HEK293 (cell line): ENCODE results near the gene ENDOV.

Experiments
- CTCF ChIA-PET: fragments of 350-600 bp; formaldehyde crosslinking; extraction: SDS; loops from one replicate; lab custom pipeline; 2021; ENCODE audit warnings: antibody characterized with exemption; lab: Yijun Ruan, JAX
- POLR2A ChIA-PET: fragments of 300-600 bp; formaldehyde crosslinking; extraction: SDS; loops from one replicate; lab custom pipeline; 2020; ENCODE audit warnings: antibody characterized with exemption, inconsistent platforms; lab: Yijun Ruan, JAX
- H3K27ac ChIP-seq: fragments of 200-500 bp; sonication (Bioruptor generic); 2 replicates; pipeline ENCODE4 v1.5.1; 2014; ENCODE audit warnings: low read depth, low read length, control low read depth, inconsistent platforms; ENCODE audit errors: extremely low read depth
- H3K36me3 ChIP-seq, 2 experiments: fragments of 200-500 bp in 1 of 2; sonication (Bioruptor generic) in 1 of 2; 1 replicate in 1 of 2; 2 replicates in 1 of 2; pipeline ENCODE4 v1.5.1; 2014 to 2017; ENCODE audit warnings: inconsistent platforms in 2 of 2, low read length in 2 of 2; ENCODE audit not compliant: control insufficient read depth in 2 of 2, insufficient read depth in 1 of 2
- H3K4me1 ChIP-seq: fragments of 200-500 bp; sonication (Bioruptor generic); 2 replicates; pipeline ENCODE4 v1.5.1; 2014; ENCODE audit warnings: mild to moderate bottlenecking, low read length, inconsistent platforms; ENCODE audit not compliant: control insufficient read depth, insufficient read depth
- H3K4me3 ChIP-seq: 2 replicates; pipeline ENCODE4 v1.5.1; 2011; ENCODE audit warnings: low read depth, mild to moderate bottlenecking, control low read depth, low read length, moderate library complexity
- H3K9me3 ChIP-seq: fragments of 200-500 bp; sonication (Bioruptor generic); 2 replicates; pipeline ENCODE4 v1.5.1; 2014; ENCODE audit warnings: low read depth, low read length, inconsistent platforms; ENCODE audit not compliant: control insufficient read depth, insufficient read depth
- KLF10 ChIP-seq: fragments of 450-650 bp; IDR thresholded peaks from 2 replicates; pipeline ENCODE4 v1.5.1; 2018; ENCODE audit warnings: missing biosample characterization, mild to moderate bottlenecking, missing genetic modification characterization
- MZF1 ChIP-seq: fragments of 450-650 bp; formaldehyde crosslinking; IDR thresholded peaks from 2 replicates; pipeline ENCODE4 v1.5.1; 2017; ENCODE audit warnings: missing biosample characterization, missing genetic modification characterization, borderline replicate concordance
- REPIN1 ChIP-seq: fragments of 450-650 bp; formaldehyde crosslinking; IDR thresholded peaks from 2 replicates; pipeline ENCODE4 v1.5.1; 2017; ENCODE audit warnings: missing biosample characterization, missing genetic modification characterization, low read depth
- SCRT2 ChIP-seq: fragments of 450-650 bp; formaldehyde crosslinking; IDR thresholded peaks from 2 replicates; pipeline ENCODE4 v1.5.1; 2016; ENCODE audit warnings: missing biosample characterization, missing genetic modification characterization
- ZNF354C ChIP-seq: fragments of 450-650 bp; formaldehyde crosslinking; IDR thresholded peaks from 2 replicates; pipeline ENCODE4 v1.5.1; 2016; ENCODE audit warnings: missing biosample characterization, missing genetic modification characterization, low read depth, borderline replicate concordance
- ZNF514 ChIP-seq: fragments of 450-650 bp; formaldehyde crosslinking; IDR thresholded peaks from 2 replicates; pipeline ENCODE4 v1.5.1; 2016; ENCODE audit warnings: missing biosample characterization, missing genetic modification characterization
- ZNF549 ChIP-seq: fragments of 450-650 bp; IDR thresholded peaks from 2 replicates; pipeline ENCODE4 v1.5.1; 2018; ENCODE audit warnings: missing biosample characterization, missing genetic modification characterization, mild to moderate bottlenecking, inconsistent platforms, moderate library complexity
- ZNF610 ChIP-seq: fragments of 450-650 bp; formaldehyde crosslinking; IDR thresholded peaks from 2 replicates; pipeline ENCODE4 v1.5.1; 2016; ENCODE audit warnings: missing biosample characterization, missing genetic modification characterization, borderline replicate concordance
- ZNF747 ChIP-seq: fragments of 450-650 bp; formaldehyde crosslinking; IDR thresholded peaks from 2 replicates; pipeline ENCODE4 v1.5.1; 2016; ENCODE audit warnings: missing biosample characterization, missing genetic modification characterization
- TF ChIP-seq, protein P1 (sequence below): fragments of 450-650 bp; formaldehyde crosslinking; IDR thresholded peaks from 2 replicates; pipeline ENCODE4 v1.5.1; 2016; ENCODE audit warnings: missing biosample characterization, missing genetic modification characterization
- TF ChIP-seq, protein P2 (sequence below): fragments of 450-650 bp; formaldehyde crosslinking; IDR thresholded peaks from 2 replicates; pipeline ENCODE4 v1.5.1; 2017; ENCODE audit warnings: missing biosample characterization, missing genetic modification characterization
- TF ChIP-seq, protein P3 (sequence below): fragments of 450-650 bp; formaldehyde crosslinking; IDR thresholded peaks from 2 replicates; pipeline ENCODE4 v1.5.1; 2016; ENCODE audit warnings: missing biosample characterization, missing genetic modification characterization
- TF ChIP-seq, protein P4 (sequence below): fragments of 450-650 bp; formaldehyde crosslinking; IDR thresholded peaks from 2 replicates; pipeline ENCODE4 v1.5.1; 2017; ENCODE audit warnings: missing biosample characterization, missing genetic modification characterization
- TF ChIP-seq, protein P5 (sequence below): fragments of 450-650 bp; formaldehyde crosslinking; IDR thresholded peaks from 2 replicates; pipeline ENCODE4 v1.5.1; 2016; ENCODE audit warnings: missing biosample characterization, missing genetic modification characterization, borderline replicate concordance

Gene ENDOV

DNA sequence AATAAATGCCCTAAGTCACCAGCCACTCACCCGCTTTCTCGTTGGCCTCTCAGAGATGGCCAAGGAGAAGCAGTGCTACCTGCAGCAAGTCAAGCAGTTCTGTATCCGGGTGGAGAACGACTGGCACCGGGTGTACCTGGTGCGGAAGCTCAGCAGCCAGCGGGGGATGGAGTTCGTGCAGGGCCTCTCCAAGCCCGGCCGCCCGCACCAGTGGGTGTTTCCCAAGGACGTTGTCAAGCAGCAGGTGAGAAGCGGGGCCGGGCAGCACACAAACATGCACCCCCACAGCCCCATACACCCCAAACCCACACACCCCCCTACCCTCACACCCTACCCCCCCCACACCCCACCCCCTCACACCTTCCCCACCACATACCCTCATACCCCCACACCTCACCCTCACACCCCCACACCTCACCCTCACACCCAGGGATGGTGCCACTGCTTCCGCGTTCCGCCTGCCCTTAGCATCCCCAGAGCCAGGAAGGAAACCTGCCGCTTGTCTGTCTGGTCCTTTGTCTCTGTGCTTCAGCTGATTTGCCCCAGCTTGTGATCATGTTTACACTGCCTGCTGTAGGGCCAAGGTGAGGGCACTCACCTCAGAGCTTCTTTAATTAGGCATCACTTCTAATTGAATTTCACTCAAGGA lies 41.9 kb upstream of the ENDOV start (continued):
- TF ChIP-seq, protein P1, sequence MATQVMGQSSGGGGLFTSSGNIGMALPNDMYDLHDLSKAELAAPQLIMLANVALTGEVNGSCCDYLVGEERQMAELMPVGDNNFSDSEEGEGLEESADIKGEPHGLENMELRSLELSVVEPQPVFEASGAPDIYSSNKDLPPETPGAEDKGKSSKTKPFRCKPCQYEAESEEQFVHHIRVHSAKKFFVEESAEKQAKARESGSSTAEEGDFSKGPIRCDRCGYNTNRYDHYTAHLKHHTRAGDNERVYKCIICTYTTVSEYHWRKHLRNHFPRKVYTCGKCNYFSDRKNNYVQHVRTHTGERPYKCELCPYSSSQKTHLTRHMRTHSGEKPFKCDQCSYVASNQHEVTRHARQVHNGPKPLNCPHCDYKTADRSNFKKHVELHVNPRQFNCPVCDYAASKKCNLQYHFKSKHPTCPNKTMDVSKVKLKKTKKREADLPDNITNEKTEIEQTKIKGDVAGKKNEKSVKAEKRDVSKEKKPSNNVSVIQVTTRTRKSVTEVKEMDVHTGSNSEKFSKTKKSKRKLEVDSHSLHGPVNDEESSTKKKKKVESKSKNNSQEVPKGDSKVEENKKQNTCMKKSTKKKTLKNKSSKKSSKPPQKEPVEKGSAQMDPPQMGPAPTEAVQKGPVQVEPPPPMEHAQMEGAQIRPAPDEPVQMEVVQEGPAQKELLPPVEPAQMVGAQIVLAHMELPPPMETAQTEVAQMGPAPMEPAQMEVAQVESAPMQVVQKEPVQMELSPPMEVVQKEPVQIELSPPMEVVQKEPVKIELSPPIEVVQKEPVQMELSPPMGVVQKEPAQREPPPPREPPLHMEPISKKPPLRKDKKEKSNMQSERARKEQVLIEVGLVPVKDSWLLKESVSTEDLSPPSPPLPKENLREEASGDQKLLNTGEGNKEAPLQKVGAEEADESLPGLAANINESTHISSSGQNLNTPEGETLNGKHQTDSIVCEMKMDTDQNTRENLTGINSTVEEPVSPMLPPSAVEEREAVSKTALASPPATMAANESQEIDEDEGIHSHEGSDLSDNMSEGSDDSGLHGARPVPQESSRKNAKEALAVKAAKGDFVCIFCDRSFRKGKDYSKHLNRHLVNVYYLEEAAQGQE (tag by site-specific recombination) = no peak
- TF ChIP-seq, protein P2, sequence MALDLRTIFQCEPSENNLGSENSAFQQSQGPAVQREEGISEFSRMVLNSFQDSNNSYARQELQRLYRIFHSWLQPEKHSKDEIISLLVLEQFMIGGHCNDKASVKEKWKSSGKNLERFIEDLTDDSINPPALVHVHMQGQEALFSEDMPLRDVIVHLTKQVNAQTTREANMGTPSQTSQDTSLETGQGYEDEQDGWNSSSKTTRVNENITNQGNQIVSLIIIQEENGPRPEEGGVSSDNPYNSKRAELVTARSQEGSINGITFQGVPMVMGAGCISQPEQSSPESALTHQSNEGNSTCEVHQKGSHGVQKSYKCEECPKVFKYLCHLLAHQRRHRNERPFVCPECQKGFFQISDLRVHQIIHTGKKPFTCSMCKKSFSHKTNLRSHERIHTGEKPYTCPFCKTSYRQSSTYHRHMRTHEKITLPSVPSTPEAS (tag by site-specific recombination) = no peak
- TF ChIP-seq, protein P3, sequence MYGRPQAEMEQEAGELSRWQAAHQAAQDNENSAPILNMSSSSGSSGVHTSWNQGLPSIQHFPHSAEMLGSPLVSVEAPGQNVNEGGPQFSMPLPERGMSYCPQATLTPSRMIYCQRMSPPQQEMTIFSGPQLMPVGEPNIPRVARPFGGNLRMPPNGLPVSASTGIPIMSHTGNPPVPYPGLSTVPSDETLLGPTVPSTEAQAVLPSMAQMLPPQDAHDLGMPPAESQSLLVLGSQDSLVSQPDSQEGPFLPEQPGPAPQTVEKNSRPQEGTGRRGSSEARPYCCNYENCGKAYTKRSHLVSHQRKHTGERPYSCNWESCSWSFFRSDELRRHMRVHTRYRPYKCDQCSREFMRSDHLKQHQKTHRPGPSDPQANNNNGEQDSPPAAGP (tag by site-specific recombination) = no peak
- TF ChIP-seq REPIN1 = no peak

DNA sequence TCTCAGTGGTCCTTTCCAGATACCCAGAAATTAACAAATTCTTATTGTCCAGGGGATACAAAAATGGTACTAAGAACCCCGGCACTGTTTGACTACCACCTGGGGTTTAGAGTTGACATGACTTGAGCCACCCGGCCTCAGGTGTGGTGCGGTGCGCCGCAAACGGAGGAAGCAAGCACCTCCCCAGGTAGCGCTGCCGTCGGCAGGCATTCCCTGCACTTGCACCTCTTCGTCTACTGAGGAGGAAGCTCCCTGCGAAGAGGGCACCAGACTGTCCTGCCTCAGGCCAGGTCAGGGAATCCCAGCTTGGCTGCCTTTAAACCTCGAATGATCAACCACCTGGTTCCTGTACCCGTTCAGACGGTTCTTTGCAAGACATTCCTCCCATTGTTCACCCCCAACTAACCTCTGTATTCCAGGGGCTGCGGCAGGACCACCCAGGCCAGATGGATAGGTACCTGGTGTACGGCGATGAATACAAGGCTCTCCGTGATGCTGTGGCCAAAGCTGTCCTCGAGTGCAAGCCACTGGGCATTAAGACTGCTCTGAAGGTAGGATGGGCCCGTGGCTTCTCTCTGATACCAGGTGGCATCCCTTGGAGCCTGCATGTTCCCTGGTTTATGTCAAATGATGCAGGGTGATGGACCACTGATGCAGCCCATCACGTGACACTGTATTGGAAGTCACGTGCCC lies 40.8 kb upstream of the ENDOV start:
- ChIA-PET CTCF (no interaction called here), POLR2A (interaction anchor here (0.6 kb wide), 1 partner anchor 740 kb away, joined by 4 read pairs; no protein-coding TSS in a partner anchor)
- peaks cover 41 to 97% of the 10 kb centered on the region in 2 experiments for H3K36me3 ChIP-seq
- H3K4me1 ChIP-seq = no peaks in the 10 kb centered on the region
- no peaks in the 10 kb centered on the region for H3K9me3 ChIP-seq
- H3K27ac ChIP-seq = no peak overlapping the region
- no peak overlapping the region for H3K4me3 ChIP-seq
- TF ChIP-seq ZNF549 (no peak), ZNF514 (tag by site-specific recombination) (no peak), ZNF610 (tag by site-specific recombination) (no peak)

DNA sequence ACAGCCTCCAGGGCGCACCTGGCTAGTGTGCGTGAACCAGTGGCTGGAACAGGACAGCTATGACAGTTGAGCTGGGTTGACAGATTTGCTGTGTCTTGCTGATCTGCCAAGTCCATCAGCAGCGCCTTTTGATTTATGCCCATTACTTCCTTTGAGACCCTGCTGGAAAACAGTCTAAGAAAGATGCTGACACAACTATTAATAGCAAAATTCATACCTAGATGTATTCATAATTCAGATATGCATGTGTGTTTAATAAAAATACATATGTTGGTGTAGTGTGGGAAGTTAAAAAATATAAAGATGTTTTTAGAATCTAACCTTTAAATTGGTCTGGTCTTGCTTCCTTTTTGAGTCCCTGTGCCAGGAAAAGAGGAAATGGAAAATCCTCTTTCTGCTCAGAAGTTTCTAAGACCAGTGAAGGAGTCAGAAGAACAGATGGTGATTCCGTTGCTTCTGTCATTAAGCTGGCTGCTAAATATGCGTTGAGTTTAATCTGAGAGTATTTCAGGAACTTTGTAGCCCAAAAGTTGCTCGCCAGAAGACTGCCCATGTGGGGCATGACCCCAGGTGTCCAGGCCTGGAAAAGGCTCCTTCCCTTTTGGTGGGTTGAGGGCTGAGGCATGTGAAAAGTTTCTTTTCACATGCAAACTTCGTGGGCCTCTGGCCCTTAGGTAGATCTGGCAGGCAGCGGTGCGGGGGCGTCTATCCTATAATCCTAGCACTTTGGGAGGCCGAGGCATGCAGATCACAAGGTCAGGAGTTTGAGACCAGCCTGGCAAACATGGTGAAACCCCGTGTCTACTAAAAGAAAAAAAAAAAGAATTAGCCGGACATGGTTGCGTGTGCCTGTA lies 40.0 kb upstream of the ENDOV start:
- H3K4me1 ChIP-seq = no peaks in the 10 kb centered on the region
- peaks cover 38 to 97% of the 10 kb centered on the region in 2 experiments for H3K36me3 ChIP-seq
- ChIA-PET CTCF (no interaction called here), POLR2A (no interaction called here)
- H3K27ac ChIP-seq = no peak overlapping the region
- H3K9me3 ChIP-seq = no peaks in the 10 kb centered on the region
- H3K4me3 ChIP-seq = no peak overlapping the region
- TF ChIP-seq ZNF354C (tag by site-specific recombination) (no peak), MZF1 (no peak), KLF10 (tag by site-specific recombination) (no peak), SCRT2 (tag by site-specific recombination) (no peak), ZNF747 (tag by site-specific recombination) (no peak)
- TF ChIP-seq, protein P4, sequence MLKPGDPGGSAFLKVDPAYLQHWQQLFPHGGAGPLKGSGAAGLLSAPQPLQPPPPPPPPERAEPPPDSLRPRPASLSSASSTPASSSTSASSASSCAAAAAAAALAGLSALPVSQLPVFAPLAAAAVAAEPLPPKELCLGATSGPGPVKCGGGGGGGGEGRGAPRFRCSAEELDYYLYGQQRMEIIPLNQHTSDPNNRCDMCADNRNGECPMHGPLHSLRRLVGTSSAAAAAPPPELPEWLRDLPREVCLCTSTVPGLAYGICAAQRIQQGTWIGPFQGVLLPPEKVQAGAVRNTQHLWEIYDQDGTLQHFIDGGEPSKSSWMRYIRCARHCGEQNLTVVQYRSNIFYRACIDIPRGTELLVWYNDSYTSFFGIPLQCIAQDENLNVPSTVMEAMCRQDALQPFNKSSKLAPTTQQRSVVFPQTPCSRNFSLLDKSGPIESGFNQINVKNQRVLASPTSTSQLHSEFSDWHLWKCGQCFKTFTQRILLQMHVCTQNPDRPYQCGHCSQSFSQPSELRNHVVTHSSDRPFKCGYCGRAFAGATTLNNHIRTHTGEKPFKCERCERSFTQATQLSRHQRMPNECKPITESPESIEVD (tag by site-specific recombination) = no peak
- TF ChIP-seq, protein P5, sequence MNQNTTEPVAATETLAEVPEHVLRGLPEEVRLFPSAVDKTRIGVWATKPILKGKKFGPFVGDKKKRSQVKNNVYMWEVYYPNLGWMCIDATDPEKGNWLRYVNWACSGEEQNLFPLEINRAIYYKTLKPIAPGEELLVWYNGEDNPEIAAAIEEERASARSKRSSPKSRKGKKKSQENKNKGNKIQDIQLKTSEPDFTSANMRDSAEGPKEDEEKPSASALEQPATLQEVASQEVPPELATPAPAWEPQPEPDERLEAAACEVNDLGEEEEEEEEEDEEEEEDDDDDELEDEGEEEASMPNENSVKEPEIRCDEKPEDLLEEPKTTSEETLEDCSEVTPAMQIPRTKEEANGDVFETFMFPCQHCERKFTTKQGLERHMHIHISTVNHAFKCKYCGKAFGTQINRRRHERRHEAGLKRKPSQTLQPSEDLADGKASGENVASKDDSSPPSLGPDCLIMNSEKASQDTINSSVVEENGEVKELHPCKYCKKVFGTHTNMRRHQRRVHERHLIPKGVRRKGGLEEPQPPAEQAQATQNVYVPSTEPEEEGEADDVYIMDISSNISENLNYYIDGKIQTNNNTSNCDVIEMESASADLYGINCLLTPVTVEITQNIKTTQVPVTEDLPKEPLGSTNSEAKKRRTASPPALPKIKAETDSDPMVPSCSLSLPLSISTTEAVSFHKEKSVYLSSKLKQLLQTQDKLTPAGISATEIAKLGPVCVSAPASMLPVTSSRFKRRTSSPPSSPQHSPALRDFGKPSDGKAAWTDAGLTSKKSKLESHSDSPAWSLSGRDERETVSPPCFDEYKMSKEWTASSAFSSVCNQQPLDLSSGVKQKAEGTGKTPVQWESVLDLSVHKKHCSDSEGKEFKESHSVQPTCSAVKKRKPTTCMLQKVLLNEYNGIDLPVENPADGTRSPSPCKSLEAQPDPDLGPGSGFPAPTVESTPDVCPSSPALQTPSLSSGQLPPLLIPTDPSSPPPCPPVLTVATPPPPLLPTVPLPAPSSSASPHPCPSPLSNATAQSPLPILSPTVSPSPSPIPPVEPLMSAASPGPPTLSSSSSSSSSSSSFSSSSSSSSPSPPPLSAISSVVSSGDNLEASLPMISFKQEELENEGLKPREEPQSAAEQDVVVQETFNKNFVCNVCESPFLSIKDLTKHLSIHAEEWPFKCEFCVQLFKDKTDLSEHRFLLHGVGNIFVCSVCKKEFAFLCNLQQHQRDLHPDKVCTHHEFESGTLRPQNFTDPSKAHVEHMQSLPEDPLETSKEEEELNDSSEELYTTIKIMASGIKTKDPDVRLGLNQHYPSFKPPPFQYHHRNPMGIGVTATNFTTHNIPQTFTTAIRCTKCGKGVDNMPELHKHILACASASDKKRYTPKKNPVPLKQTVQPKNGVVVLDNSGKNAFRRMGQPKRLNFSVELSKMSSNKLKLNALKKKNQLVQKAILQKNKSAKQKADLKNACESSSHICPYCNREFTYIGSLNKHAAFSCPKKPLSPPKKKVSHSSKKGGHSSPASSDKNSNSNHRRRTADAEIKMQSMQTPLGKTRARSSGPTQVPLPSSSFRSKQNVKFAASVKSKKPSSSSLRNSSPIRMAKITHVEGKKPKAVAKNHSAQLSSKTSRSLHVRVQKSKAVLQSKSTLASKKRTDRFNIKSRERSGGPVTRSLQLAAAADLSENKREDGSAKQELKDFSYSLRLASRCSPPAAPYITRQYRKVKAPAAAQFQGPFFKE (tag by site-specific recombination) = no peak
